HCT116 (cell line): ENCODE results near the gene SIN3A. TPM values are rescaled to one million over a fixed set of nuclear protein-coding genes. Genes with fewer than 3 reads are reported as not detected.

Experiments
- ATAC-seq: fragments of 200-7000 bp; cut with Tn5 transposase; 2 replicates; pipeline ENCODE4 v1.9.1; 2020; ENCODE audit warnings: mild to moderate bottlenecking, moderate library complexity
- Bru-seq: library from RNA; stranded (reverse); fragments of 400-500 nt; gene quantifications from one replicate; lab custom pipeline; 2021; lab: Mats Ljungman, UMichigan
- BruChase-seq, 2 experiments: library from RNA; stranded (reverse); fragments of 400-500 nt; gene quantifications; one replicate each; lab custom pipeline; 2021; lab: Mats Ljungman, UMichigan
- BruUV-seq: library from RNA; stranded (reverse); fragments of 400-500 nt; replicated peaks from 2 replicates; lab custom pipeline; 2021; lab: Mats Ljungman, UMichigan
- CTCF ChIA-PET: fragments of 300-600 bp; sonication (Branson Sonifier 250); formaldehyde crosslinking; loops from one replicate; lab custom pipeline; 2021; ENCODE audit warnings: antibody characterized with exemption; lab: Charles Lee
- POLR2A ChIA-PET: fragments of 300-600, 350-600 bp; sonication (Branson Sonifier 250); formaldehyde crosslinking; loops from one replicate; lab custom pipeline; 2021; ENCODE audit warnings: antibody characterized with exemption; lab: Charles Lee
- RAD21 ChIA-PET, 2 experiments: fragments of 300-600 bp; sonication (Branson Sonifier 250); formaldehyde crosslinking; loops; one replicate each; lab custom pipeline; 2023; ENCODE audit warnings: low total read pairs in 2 of 2; ENCODE audit not compliant: uncharacterized antibody in 2 of 2, unreplicated experiment in 2 of 2, low non-redundant PET in 1 of 2; lab: Charles Lee
- DNase-seq: peaks from one replicate; pipeline ENCODE4 v3.0.0-alpha.2; 2010; ENCODE audit warnings: low read depth, low spot score
- H2AFZ ChIP-seq: fragments of 200-600 bp; shearing (Covaris generic), sonication (generic); 2 replicates; pipeline ENCODE4 v1.6.1; 2017; ENCODE audit warnings: low read depth, mixed run types, mixed read lengths, antibody characterized with exemption, low read length; ENCODE audit not compliant: poor library complexity, severe bottlenecking
- H3K27ac ChIP-seq: 2 replicates; pipeline ENCODE4 v1.5.1; 2012; ENCODE audit warnings: low read depth, low read length
- H3K27me3 ChIP-seq: fragments of 200-600 bp; sonication (generic); 2 replicates; pipeline ENCODE4 v1.6.1; 2016; ENCODE audit warnings: mixed run types, low read length, mixed read lengths; ENCODE audit not compliant: insufficient read depth
- H3K36me3 ChIP-seq, 2 experiments: fragments of 200-500 bp in 1 of 2; fragments of 200-600 bp in 1 of 2; sonication (Bioruptor generic) in 1 of 2; sonication (generic) in 1 of 2; 2 replicates each; pipeline versions ENCODE4 v1.5.1 to v1.6.1; 2014 to 2016; ENCODE audit warnings: low read length in 2 of 2, inconsistent platforms in 1 of 2, mixed read lengths in 1 of 2, mixed run types in 1 of 2; ENCODE audit not compliant: insufficient read depth in 2 of 2, control insufficient read depth in 1 of 2
- H3K4me1 ChIP-seq, 2 experiments: fragments of 200-600 bp in 1 of 2; sonication (generic) in 1 of 2; 2 replicates each; pipeline versions ENCODE4 v1.5.1 to v1.6.1; 2012 to 2017; ENCODE audit warnings: low read length in 2 of 2, inconsistent platforms in 1 of 2, mild to moderate bottlenecking in 1 of 2, mixed read lengths in 1 of 2, mixed run types in 1 of 2, moderate library complexity in 1 of 2; ENCODE audit not compliant: insufficient read depth in 2 of 2, control insufficient read depth in 1 of 2
- H3K4me2 ChIP-seq: fragments of 200-600 bp; sonication (generic); 2 replicates; pipeline ENCODE4 v1.6.1; 2017; ENCODE audit warnings: mixed run types, low read length, mixed read lengths
- H3K4me3 ChIP-seq, 2 experiments: fragments of 200-600 bp in 1 of 2; sonication (generic) in 1 of 2; replicated peaks in 1 of 2; 2 replicates each; pipeline ENCODE4 v1.5.1; 2011 to 2016; ENCODE audit warnings: low read length in 2 of 2, control low read depth in 1 of 2, low read depth in 1 of 2, mild to moderate bottlenecking in 1 of 2, mixed read lengths in 1 of 2, mixed run types in 1 of 2
- H3K79me2 ChIP-seq: fragments of 200-600 bp; sonication (generic); 2 replicates; pipeline ENCODE4 v1.6.1; 2017; ENCODE audit warnings: mild to moderate bottlenecking, mixed run types, low read length, moderate library complexity, mixed read lengths; ENCODE audit not compliant: insufficient read depth
- H3K9ac ChIP-seq: fragments of 200-600 bp; sonication (generic); 2 replicates; pipeline ENCODE4 v1.6.1; 2016; ENCODE audit warnings: low read length, mixed read lengths
- H3K9me2 ChIP-seq: fragments of 200-600 bp; sonication (generic), shearing (Covaris generic); 2 replicates; pipeline ENCODE4 v1.6.1; 2017; ENCODE audit warnings: mixed run types, mild to moderate bottlenecking, moderate library complexity; ENCODE audit not compliant: insufficient read depth
- H3K9me3 ChIP-seq, 2 experiments: fragments of 200-500 bp in 1 of 2; fragments of 200-600 bp in 1 of 2; sonication (Bioruptor generic) in 1 of 2; sonication (generic) in 1 of 2; 2 replicates each; pipeline ENCODE4 v1.6.1; 2014 to 2017; ENCODE audit warnings: low read length in 2 of 2, mixed read lengths in 2 of 2, inconsistent platforms in 1 of 2, low read depth in 1 of 2, mild to moderate bottlenecking in 1 of 2, mixed run types in 1 of 2, moderate library complexity in 1 of 2; ENCODE audit not compliant: control insufficient read depth in 1 of 2, insufficient read depth in 1 of 2
- H4K20me1 ChIP-seq: fragments of 200-600 bp; sonication (generic), shearing (Covaris generic); 2 replicates; pipeline ENCODE4 v1.6.1; 2017; ENCODE audit warnings: mixed run types, mild to moderate bottlenecking, moderate library complexity; ENCODE audit not compliant: insufficient read depth
- FOSL1 ChIP-seq: IDR thresholded peaks from 2 replicates; pipeline ENCODE4 v1.6.1; 2012; ENCODE audit warnings: low read depth
- MAX ChIP-seq: IDR thresholded peaks from 2 replicates; pipeline ENCODE4 v1.6.1; 2012
- POLR2AphosphoS5 ChIP-seq: IDR thresholded peaks from 2 replicates; pipeline ENCODE4 v1.6.1; 2011; ENCODE audit warnings: mild to moderate bottlenecking, low read depth, low read length, moderate library complexity
- RAD21 ChIP-seq: IDR thresholded peaks from 2 replicates; pipeline ENCODE4 v1.6.1; 2012; ENCODE audit warnings: low read depth, mild to moderate bottlenecking
- SP1 ChIP-seq: IDR thresholded peaks from 2 replicates; pipeline ENCODE4 v1.6.1; 2012; ENCODE audit warnings: low read depth
- intact Hi-C: fragments of 100-400 bp; cut with micrococcal nuclease; formaldehyde crosslinking; loops from 2 replicates; pipeline ENCODE4 v1.10.0; 2022
- long read RNA-seq: library from polyadenylated mRNA; unstranded; transcript quantifications from one replicate; pipeline ENCODE4 v2.0.0, GENCODE V29; 2021; ENCODE audit not compliant: unreplicated experiment
- polyA plus RNA-seq: library from polyadenylated mRNA; unstranded; fragments of >200 nt; gene quantifications from 2 replicates; pipeline ENCODE4 v1.2.1, GENCODE V29; 2012; ENCODE audit warnings: missing spikeins
- total RNA-seq: library from RNA; stranded (reverse); gene quantifications from one replicate; pipeline ENCODE4 v1.2.1, GENCODE V29; 2021; ENCODE audit not compliant: unreplicated experiment
- TF ChIP-seq, protein P1 (sequence below): IDR thresholded peaks from 2 replicates; pipeline ENCODE4 v1.6.1; 2011; ENCODE audit warnings: mild to moderate bottlenecking, low read length, moderate library complexity; ENCODE audit not compliant: insufficient replicate concordance; ENCODE audit errors: extremely low read depth

SIN3A gene
- total RNA-seq = 70.1 TPM
- polyA plus RNA-seq = 38.4 and 38.5 TPM in 2 replicates
- Bru-seq, nascent RNA = percentile 84 among the genes with signal in this experiment
- percentile 77 among the genes with signal in this experiment for BruChase-seq, experiment 1, labeled RNA remaining after a 6-hour chase
- BruChase-seq, experiment 2, labeled RNA remaining after a 2-hour chase = percentile 84 among the genes with signal in this experiment
- long read RNA-seq, full-length matches to known transcripts = 6 of 47 reads
- long read RNA-seq, partial matches to known transcripts = 30 of 47 reads
- long read RNA-seq, other reads (novel, unspliced or antisense) = 11 of 47 reads

GRCh38 chr15:75451674-75452363, at the start of gene SIN3A:
Gene SIN3A, minus strand, starts transcription at chr15:75451690. Its CDS starts 21,315 bp downstream, at chr15:75430375.
- TF ChIP-seq RAD21 (no peak), POLR2AphosphoS5 (peak; percentile 45; the same call in 1 of the 2 replicates)
- Histone ChIP-seq H3K27me3 (no peaks in the 10 kb centered on the region), H3K9me3 (no peaks in the 10 kb centered on the region), H3K4me2 (peak within 1 kb of the TSS; percentile 98), H2AFZ (no peak within 1 kb of the TSS), H3K4me1 (peaks cover 6 to 38% of the 10 kb centered on the region in 2 experiments), H3K4me3 (peak within 1 kb of the TSS; percentile 86 to 88), H3K79me2 (peaks cover 60% of the 10 kb centered on the region), H4K20me1 (peaks cover 10% of the 10 kb centered on the region; the same call in 1 of the 2 replicates), H3K27ac (peak within 1 kb of the TSS; percentile 89), H3K9me2 (no peaks in the 10 kb centered on the region), H3K9ac (peak within 1 kb of the TSS; percentile 95), H3K36me3 (no peaks in the 10 kb centered on the region; a peak in 1 of 4 replicates)
- CTCF ChIA-PET = interaction anchor here (0.5 to 5.4 kb wide), 6 partner anchors 84 to 233 kb away, joined by 3 to 34 read pairs (median 6); partner anchors contain the start of genes IMP3, MAN2C1, PTPN9 and SNX33
- BruUV-seq = no TSS peak
- POLR2A ChIA-PET = interaction anchor here (0.6 to 4.0 kb wide), 21 partner anchors 8 to 568 kb away, joined by 3 to 39 read pairs (median 4); partner anchors contain the start of genes CSPG4, IMP3, MAN2C1 and NEIL1
- peak; percentile 100 for DNase-seq
- intact Hi-C loops = loop anchor here (1.0 to 5.0 kb wide), 3 partner anchors 125 to 188 kb away; partner anchors contain the start of genes IMP3, PTPN9 and SNUPN
- RAD21 ChIA-PET = interaction anchor here (0.6 to 1.5 kb wide), 7 partner anchors 20 to 196 kb away, joined by 3 to 9 read pairs (median 4); partner anchors contain the start of genes MAN2C1 (in 2 of the 2), IMP3 (in 1 of the 2) and SNX33 (in 1 of the 2)
- peak; percentile 64 for ATAC-seq

DNA sequence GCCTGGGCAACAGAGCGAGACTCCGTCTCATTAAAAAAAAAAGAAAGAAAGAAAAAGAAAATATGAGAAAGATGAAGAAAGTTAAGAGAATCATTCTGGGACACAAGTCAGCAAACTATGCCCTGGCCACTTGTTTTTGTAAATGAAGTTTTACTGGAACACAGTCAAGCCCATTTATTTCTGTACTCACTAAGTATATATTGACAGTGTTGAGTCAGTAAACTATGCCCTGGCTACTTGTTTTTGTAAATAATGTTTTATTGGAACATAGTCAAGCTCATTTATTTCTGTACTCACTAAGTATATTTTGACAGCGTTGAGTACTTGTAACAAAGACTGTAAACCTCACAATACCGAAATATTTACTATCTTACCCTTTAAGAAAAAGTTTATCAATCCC, 42.2 kb upstream of the SIN3A start:
- Histone ChIP-seq H3K79me2 (no peaks in the 10 kb centered on the region), H3K9me2 (no peaks in the 10 kb centered on the region), H3K27me3 (no peaks in the 10 kb centered on the region)
- intact Hi-C loops = no loop called here
- no TSS peak for BruUV-seq
- TF ChIP-seq, protein P1, sequence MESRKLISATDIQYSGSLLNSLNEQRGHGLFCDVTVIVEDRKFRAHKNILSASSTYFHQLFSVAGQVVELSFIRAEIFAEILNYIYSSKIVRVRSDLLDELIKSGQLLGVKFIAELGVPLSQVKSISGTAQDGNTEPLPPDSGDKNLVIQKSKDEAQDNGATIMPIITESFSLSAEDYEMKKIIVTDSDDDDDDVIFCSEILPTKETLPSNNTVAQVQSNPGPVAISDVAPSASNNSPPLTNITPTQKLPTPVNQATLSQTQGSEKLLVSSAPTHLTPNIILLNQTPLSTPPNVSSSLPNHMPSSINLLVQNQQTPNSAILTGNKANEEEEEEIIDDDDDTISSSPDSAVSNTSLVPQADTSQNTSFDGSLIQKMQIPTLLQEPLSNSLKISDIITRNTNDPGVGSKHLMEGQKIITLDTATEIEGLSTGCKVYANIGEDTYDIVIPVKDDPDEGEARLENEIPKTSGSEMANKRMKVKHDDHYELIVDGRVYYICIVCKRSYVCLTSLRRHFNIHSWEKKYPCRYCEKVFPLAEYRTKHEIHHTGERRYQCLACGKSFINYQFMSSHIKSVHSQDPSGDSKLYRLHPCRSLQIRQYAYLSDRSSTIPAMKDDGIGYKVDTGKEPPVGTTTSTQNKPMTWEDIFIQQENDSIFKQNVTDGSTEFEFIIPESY = no peak
- TF ChIP-seq MAX (no peak), FOSL1 (no peak), SP1 (no peak)
- TF ChIP-seq, all 23 proteins: peak for 0
- Histone ChIP-seq H3K36me3 (peaks cover 2 to 3% of the 10 kb centered on the region in 2 experiments; a peak in 2 of 4 replicates), H3K4me3 (no peak overlapping the region), H3K4me1 (no peaks in the 10 kb centered on the region), H3K9me3 (no peaks in the 10 kb centered on the region), H3K27ac (no peak overlapping the region), H3K9ac (no peak overlapping the region), H4K20me1 (no peaks in the 10 kb centered on the region), H2AFZ (no peak overlapping the region), H3K4me2 (no peak overlapping the region)
- ChIA-PET RAD21 (no interaction called here), CTCF (no interaction called here), POLR2A (no interaction called here)
- DNase-seq (no peak), ATAC-seq (no peak)
